Bronchus fibroblast of lung (primary cell): ENCODE measurements around the gene RYK. TPM values are rescaled to one million over a fixed set of nuclear protein-coding genes. Genes with fewer than 3 reads are reported as not detected.

ENCODE experiments used
- total RNA-seq: library from RNA; depleted of rRNA; stranded (reverse); fragments of >200 nt; gene quantifications from 2 replicates; pipeline ENCODE4 v1.2.3, GENCODE V29; 2015

Gene RYK
- 52.6 and 57.8 TPM in 2 replicates for total RNA-seq

DNA sequence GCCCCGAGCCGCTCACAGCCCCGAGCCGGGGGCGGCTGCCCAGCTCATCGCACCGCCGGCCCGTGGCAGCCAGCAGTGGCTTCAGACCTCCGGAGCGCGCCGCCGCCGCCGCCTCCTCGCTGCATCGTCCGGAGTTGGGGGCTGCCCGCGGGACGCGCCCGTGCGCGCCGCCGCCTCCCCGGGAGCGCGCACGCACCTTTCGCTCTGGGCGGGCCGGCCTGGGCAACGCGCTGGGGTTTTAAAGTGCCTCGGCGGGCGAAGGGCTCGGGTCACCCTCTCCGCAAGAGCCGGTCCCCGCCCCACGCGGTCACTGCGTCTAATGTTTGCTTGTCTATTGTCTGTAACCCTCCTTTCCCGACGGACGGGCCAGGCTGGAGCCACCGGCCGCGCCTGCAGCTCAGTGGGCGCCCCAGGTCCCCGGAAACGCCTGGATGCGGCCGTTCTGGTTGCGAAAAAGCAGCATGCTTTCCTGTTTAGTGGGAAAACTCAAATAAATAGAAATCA lies at the start of gene RYK:
RYK (minus strand) TSS at position 143 of the 504 bp plus-strand sequence. CDS start 205 bp downstream, outside the sequence.

Other genes starting within 250 kb of the RYK start
- 2.7 and 3.0 TPM in 2 replicates for gene SLCO2A1, start 220.9 kb downstream of the RYK start, total RNA-seq
- 88.6 and 91.1 TPM in 2 replicates for gene AMOTL2, start 123.6 kb upstream of the RYK start, total RNA-seq
- 49.2 and 64.7 TPM in 2 replicates for gene ANAPC13, start 235.1 kb upstream of the RYK start, total RNA-seq
- 17.3 and 17.4 TPM in 2 replicates for gene CEP63, start 235.2 kb upstream of the RYK start, total RNA-seq